AG09309 (cell line): ENCODE data around the gene LRRC18.

Source experiments
- DNase-seq: peaks from one replicate; pipeline ENCODE4 v3.0.0-alpha.2; 2010; ENCODE audit warnings: low read depth
- H3K4me3 ChIP-seq: 2 replicates; pipeline ENCODE4 v1.5.1; 2011; ENCODE audit warnings: mild to moderate bottlenecking, low read depth, low read length, moderate library complexity; ENCODE audit not compliant: control insufficient read depth
- TF ChIP-seq, protein P1 (sequence below): IDR thresholded peaks from 2 replicates; pipeline ENCODE4 v1.5.1; 2011; ENCODE audit warnings: mild to moderate bottlenecking, low read depth, low read length, inconsistent platforms; ENCODE audit not compliant: insufficient read depth, control insufficient read depth; ENCODE audit errors: missing control alignments

Gene LRRC18

GRCh38 chr10:48976196-48976595 is 36.6 kb upstream of the LRRC18 start:
- no peak for DNase-seq
- TF ChIP-seq, protein P1, sequence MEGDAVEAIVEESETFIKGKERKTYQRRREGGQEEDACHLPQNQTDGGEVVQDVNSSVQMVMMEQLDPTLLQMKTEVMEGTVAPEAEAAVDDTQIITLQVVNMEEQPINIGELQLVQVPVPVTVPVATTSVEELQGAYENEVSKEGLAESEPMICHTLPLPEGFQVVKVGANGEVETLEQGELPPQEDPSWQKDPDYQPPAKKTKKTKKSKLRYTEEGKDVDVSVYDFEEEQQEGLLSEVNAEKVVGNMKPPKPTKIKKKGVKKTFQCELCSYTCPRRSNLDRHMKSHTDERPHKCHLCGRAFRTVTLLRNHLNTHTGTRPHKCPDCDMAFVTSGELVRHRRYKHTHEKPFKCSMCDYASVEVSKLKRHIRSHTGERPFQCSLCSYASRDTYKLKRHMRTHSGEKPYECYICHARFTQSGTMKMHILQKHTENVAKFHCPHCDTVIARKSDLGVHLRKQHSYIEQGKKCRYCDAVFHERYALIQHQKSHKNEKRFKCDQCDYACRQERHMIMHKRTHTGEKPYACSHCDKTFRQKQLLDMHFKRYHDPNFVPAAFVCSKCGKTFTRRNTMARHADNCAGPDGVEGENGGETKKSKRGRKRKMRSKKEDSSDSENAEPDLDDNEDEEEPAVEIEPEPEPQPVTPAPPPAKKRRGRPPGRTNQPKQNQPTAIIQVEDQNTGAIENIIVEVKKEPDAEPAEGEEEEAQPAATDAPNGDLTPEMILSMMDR: peak; percentile 39
- no peak overlapping the region for H3K4me3 ChIP-seq

GRCh38 chr10:48974510-48975156 is 35.0 kb upstream of the LRRC18 start:
- no peak for DNase-seq
- TF ChIP-seq, protein P1: no peak
- H3K4me3 ChIP-seq: no peak overlapping the region

GRCh38 chr10:48973065-48973464 is 33.4 kb upstream of the LRRC18 start:
- DNase-seq: no peak
- no peak overlapping the region for H3K4me3 ChIP-seq
- TF ChIP-seq, protein P1: no peak

DNA sequence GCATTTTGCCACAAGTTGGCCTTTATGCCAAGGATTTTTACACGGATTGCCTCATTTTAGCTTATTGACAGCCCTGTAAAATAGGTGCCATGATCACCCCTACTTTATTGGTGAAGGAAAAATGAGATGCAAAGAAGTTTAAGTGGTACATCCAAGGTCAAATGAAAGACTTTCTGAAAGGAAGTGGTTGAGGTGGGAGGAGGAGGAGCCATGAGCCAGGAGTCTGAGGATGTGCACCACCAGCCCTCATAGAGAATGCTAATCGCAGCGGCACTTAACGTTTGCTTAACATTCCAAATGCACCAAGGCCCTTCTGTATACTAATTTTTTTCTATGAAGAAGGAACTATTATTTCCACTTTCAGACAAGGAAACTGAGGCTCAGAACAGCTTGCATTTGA is 31.0 kb upstream of the LRRC18 start:
- TF ChIP-seq, protein P1: no peak
- DNase-seq: no peak
- H3K4me3 ChIP-seq: no peak overlapping the region

- H3K4me3 ChIP-seq: no peak overlapping the region
- TF ChIP-seq, protein P1: no peak
- no peak for DNase-seq
These were observed 30.4 kb upstream of the LRRC18 start for GRCh38 chr10:48970046-48970445.

DNA sequence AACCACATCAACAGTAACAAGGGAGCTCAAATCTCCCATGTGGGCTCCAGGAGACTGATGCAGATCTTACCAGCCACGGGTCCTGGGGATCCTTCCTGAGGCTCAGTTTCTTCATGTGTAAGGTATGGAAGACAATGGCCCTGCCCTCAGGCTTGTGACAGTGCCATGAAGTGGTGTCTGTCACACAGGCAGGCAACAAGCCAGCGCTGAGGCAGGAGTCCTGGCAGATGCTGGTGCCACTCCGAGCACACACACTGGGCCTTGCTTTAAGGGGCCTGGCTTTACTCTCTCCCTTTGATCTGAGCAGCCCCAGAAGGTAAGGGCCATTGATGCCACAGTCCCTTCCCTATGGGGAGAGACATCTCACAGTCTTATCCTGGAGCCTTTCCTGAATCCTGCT is 28.4 kb upstream of the LRRC18 start:
- DNase-seq: no peak
- H3K4me3 ChIP-seq: no peak overlapping the region
- TF ChIP-seq, protein P1: no peak

GRCh38 chr10:48965460-48965859 is 25.8 kb upstream of the LRRC18 start:
- no peak for DNase-seq
- TF ChIP-seq, protein P1: no peak
- H3K4me3 ChIP-seq: no peak overlapping the region
